Measurements from ENCODE around the gene SORCS2.

- TF ChIP-seq EZH2phosphoT487 (IDR thresholded peaks at IDR 0.05; ENCODE audit: insufficient read depth, low read depth) (no peak), EZH2 (IDR thresholded peaks at IDR 0.05; ENCODE audit: insufficient read depth, poor library complexity, severe bottlenecking) (no peak)
Measured at GRCh38 chr4:7213807-7214206, 21.5 kb downstream of the SORCS2 start.

Data from GM23248 (cell line).